Measurements from ENCODE around the gene CHCHD1.
"Not testable (repeated sequence)": the region's sequence is repeated elsewhere in the genome, so short reads cannot be mapped to it uniquely, and the experiment has no call there.

CHCHD1 gene

GRCh38 chr10:73768881-73769280 lies 13.0 kb upstream of the CHCHD1 start:
- DNase-seq (ENCODE audit: low read depth in 4 of 4, low spot score in 1 of 4), result peak in 3 of 4 experiments; percentile 37 to 41 (median 38)

GRCh38 chr10:73769396-73769795 lies 12.5 kb upstream of the CHCHD1 start:
- no peak for DNase-seq (ENCODE audit: low read depth in 4 of 4, low spot score in 1 of 4)

GRCh38 chr10:73771722-73772280 lies 10.0 kb upstream of the CHCHD1 start:
- peak in 3 of 4 experiments; percentile 55 to 69 (median 64) for DNase-seq (ENCODE audit: low read depth in 4 of 4, low spot score in 1 of 4)

GRCh38 chr10:73772281-73773151 lies 9.3 kb upstream of the CHCHD1 start:
- DNase-seq (ENCODE audit: low read depth in 4 of 4, low spot score in 1 of 4), result peak; percentile 35 to 77 (median 54)

GRCh38 chr10:73773152-73773879 lies 8.5 kb upstream of the CHCHD1 start:
- DNase-seq (ENCODE audit: low read depth in 4 of 4, low spot score in 1 of 4), result no peak

- DNase-seq (ENCODE audit: low read depth in 4 of 4, low spot score in 1 of 4), result no peak
Observed at GRCh38 chr10:73774637-73775036, 7.2 kb upstream of the CHCHD1 start.

- DNase-seq (ENCODE audit: low read depth in 4 of 4, low spot score in 1 of 4), result no peak
Observed at GRCh38 chr10:73779018-73779417, 2.8 kb upstream of the CHCHD1 start.

- no peak for DNase-seq (ENCODE audit: low read depth in 4 of 4, low spot score in 1 of 4)
Observed at GRCh38 chr10:73779539-73780197, 2.2 kb upstream of the CHCHD1 start.

- no peak for DNase-seq (ENCODE audit: low read depth in 4 of 4, low spot score in 1 of 4)
Observed at GRCh38 chr10:73780301-73780700, 1.5 kb upstream of the CHCHD1 start.

- no peak for DNase-seq (ENCODE audit: low read depth in 4 of 4, low spot score in 1 of 4)
Observed at GRCh38 chr10:73780966-73781365, 882 bp upstream of the CHCHD1 start.

- DNase-seq (ENCODE audit: low read depth in 4 of 4, low spot score in 1 of 4), result no peak
Observed at GRCh38 chr10:73781548-73781878, 335 bp upstream of the CHCHD1 start.

GRCh38 chr10:73782749-73783085 lies 869 bp downstream of the CHCHD1 start:
- no peak for DNase-seq (ENCODE audit: low read depth in 4 of 4, low spot score in 1 of 4)

GRCh38 chr10:73785211-73785720 lies 3.4 kb downstream of the CHCHD1 start, which contains the start of gene ZSWIM8:
ZSWIM8 (plus strand) TSS chr10:73785606; CDS start chr10:73785879, 273 bp downstream.
- DNase-seq (ENCODE audit: low read depth in 4 of 4, low spot score in 1 of 4), result peak; percentile 62 to 76 (median 70)

GRCh38 chr10:73785721-73786511 lies 4.1 kb downstream of the CHCHD1 start:
- no peak for DNase-seq (ENCODE audit: low read depth in 4 of 4, low spot score in 1 of 4)

- no peak for DNase-seq (ENCODE audit: low read depth in 4 of 4, low spot score in 1 of 4)
Observed at GRCh38 chr10:73786512-73786885, 4.7 kb downstream of the CHCHD1 start.

GRCh38 chr10:73787031-73787800 lies 5.4 kb downstream of the CHCHD1 start:
- not testable (repeated sequence) for DNase-seq (ENCODE audit: low read depth in 4 of 4, low spot score in 1 of 4)

- DNase-seq (ENCODE audit: low read depth in 4 of 4, low spot score in 1 of 4), result no peak
Observed at GRCh38 chr10:73788864-73789658, 7.2 kb downstream of the CHCHD1 start.

GRCh38 chr10:73789659-73790055 lies 7.8 kb downstream of the CHCHD1 start:
- DNase-seq (ENCODE audit: low read depth in 4 of 4, low spot score in 1 of 4), result no peak
